ENCODE measurements around the gene TNIP2. TPM values are rescaled to one million over a fixed set of nuclear protein-coding genes. Genes with fewer than 3 reads are reported as not detected.

TNIP2 gene
- total RNA-seq, 4 donors from 2014 or later: 37.9 to 42.5 (median 40.3) TPM

DNA sequence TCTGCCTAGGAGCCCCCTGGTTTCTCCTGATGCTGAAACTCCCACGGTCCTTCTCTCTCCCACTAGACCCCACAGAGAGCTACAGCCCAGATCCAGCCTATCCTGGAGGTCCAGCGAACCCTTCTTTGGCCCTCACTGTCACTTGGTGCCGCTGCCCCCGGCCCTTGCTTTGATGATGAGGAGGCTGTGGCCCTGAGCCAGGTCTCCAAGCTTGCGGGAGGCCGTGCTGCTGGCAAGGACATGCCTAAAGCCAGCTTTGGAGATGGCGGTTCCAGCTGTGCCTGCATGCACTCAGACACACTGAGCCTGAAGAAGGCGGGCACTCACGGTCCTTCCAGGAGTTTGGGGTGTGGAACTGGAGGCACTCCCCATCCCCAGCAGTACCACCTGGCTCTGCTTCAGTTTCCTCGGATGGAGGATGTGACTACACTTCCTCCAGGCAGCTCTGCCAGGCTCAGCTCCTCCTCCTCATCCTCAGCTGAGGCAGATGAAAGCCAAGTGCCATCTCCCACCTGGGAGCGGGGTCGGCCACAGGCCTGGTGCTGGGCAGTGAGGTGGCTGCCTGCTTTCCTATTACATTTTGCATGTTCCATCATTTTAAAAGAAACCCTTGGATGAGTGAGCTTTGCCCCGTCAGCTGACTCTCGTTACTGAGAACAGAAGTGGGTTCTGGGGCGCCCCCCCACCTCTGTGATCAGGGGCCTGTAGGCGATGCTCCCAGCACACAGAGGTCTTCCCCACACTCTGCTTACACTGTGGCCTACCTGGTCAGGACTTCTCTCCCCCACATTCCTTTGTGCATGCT lies 9.0 kb downstream of the TNIP2 start:
- TF ChIP-seq, protein P1, sequence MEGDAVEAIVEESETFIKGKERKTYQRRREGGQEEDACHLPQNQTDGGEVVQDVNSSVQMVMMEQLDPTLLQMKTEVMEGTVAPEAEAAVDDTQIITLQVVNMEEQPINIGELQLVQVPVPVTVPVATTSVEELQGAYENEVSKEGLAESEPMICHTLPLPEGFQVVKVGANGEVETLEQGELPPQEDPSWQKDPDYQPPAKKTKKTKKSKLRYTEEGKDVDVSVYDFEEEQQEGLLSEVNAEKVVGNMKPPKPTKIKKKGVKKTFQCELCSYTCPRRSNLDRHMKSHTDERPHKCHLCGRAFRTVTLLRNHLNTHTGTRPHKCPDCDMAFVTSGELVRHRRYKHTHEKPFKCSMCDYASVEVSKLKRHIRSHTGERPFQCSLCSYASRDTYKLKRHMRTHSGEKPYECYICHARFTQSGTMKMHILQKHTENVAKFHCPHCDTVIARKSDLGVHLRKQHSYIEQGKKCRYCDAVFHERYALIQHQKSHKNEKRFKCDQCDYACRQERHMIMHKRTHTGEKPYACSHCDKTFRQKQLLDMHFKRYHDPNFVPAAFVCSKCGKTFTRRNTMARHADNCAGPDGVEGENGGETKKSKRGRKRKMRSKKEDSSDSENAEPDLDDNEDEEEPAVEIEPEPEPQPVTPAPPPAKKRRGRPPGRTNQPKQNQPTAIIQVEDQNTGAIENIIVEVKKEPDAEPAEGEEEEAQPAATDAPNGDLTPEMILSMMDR (IDR thresholded peaks at IDR 0.05): no peak
- TF ChIP-seq POLR2A (IDR thresholded peaks at IDR 0.05): no peak
- no peak for DNase-seq (ENCODE audit: low spot score in 2 of 2)
- 77 to 82% methylated on average over 10 to 11 of the region's 16 CpGs for WGBS, 2 donors
- intact Hi-C loops (cut with DNase I; ENCODE audit: low total_unique reads): no loop called here
- no peak overlapping the region for H3K4me3 ChIP-seq (ENCODE audit: low read depth, poor library complexity, severe bottlenecking)

- 48 to 57% methylated on average over 20 to 21 of the region's 21 CpGs for WGBS, 2 donors
- DNase-seq (ENCODE audit: low spot score in 2 of 2): peak in 1 of 2 donors; percentile 58
- intact Hi-C loops (cut with DNase I; ENCODE audit: low total_unique reads): no loop called here
- H3K4me3 ChIP-seq (ENCODE audit: low read depth, poor library complexity, severe bottlenecking): no peak overlapping the region
- TF ChIP-seq POLR2A (IDR thresholded peaks at IDR 0.05): no peak
Observed at GRCh38 chr4:2745981-2746806, 9.9 kb downstream of the TNIP2 start.

DNA sequence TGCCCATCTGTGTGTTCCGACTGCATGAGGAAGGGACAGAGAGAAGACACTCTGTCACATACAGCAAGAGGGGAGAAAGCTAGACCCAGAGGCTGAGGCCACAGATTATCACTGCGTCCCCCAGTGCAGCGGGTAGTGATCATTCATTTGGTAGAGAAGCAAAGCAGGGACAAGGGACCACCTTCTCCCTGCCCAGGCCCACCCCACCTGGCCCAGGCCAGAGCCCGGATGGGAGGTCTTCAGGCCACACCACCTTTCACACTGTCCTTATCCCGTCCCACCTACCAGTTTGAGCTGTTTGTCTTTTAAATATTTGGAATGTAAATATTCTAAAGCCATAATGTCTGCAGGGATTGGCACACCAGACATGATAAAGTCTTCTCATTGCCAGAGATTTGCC lies 10.6 kb downstream of the TNIP2 start:
- DNase-seq (ENCODE audit: low spot score in 2 of 2): no peak
- TF ChIP-seq POLR2A (IDR thresholded peaks at IDR 0.05): no peak
- TF ChIP-seq, protein P1 (IDR thresholded peaks at IDR 0.05): no peak
- intact Hi-C loops (cut with DNase I; ENCODE audit: low total_unique reads): no loop called here
- no peak overlapping the region for H3K4me3 ChIP-seq (ENCODE audit: low read depth, poor library complexity, severe bottlenecking)
- 97 to 98% methylated on average over 5 of the region's 5 CpGs for WGBS, 2 donors

DNA sequence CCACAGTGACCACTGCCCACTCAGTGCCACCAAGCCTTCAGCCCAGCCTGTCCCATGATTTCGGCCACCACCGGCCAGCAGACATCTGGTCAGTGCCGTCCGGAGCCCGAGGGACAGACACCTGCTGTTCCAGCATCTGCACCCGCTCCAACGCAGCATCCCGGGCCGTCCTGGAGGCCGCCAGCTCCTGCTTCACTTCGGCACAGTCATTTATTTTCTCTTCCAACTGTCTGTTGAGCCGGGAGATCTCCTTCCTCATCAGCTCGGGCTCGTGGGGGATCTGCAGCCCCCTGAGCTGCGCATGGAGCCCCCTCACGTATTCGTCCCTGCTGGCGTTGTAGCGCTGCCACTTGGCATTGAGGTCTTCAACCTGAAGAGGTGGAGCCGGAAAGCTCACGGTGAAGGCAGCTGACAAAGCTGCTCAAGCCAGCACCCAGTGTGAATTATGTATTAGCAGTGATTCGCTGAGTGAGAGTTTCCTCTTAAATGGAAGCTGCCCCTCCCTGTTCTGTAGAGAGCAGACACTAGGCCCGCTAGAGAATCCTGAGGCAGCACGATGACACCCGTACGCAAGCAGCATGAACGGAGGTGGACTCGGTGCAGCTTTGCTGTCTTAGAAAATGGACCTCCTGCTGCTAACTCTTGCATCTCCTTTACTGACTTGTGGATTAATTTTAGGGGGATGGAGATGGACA lies 11.4 kb downstream of the TNIP2 start:
- no peak overlapping the region for H3K4me3 ChIP-seq (ENCODE audit: low read depth, poor library complexity, severe bottlenecking)
- intact Hi-C loops (cut with DNase I; ENCODE audit: low total_unique reads): no loop called here
- TF ChIP-seq POLR2A (IDR thresholded peaks at IDR 0.05): no peak
- TF ChIP-seq, protein P1 (IDR thresholded peaks at IDR 0.05): no peak
- no peak for DNase-seq (ENCODE audit: low spot score in 2 of 2)
- 93 to 95% methylated on average over 28 of the region's 28 CpGs for WGBS, 2 donors

- H3K4me3 ChIP-seq (ENCODE audit: low read depth, poor library complexity, severe bottlenecking): no peak overlapping the region
- 79 to 88% methylated on average over 17 to 21 of the region's 21 CpGs for WGBS, 2 donors
- intact Hi-C loops (cut with DNase I; ENCODE audit: low total_unique reads): no loop called here
- TF ChIP-seq, protein P1 (IDR thresholded peaks at IDR 0.05): no peak
- no peak for TF ChIP-seq POLR2A (IDR thresholded peaks at IDR 0.05)
- no peak for DNase-seq (ENCODE audit: low spot score in 2 of 2)
Observed at GRCh38 chr4:2743518-2744445, 12.4 kb downstream of the TNIP2 start.

Data from lower leg skin (tissue), 4 donors.